CD4-positive, alpha-beta T cell treated with Interleukin-12 subunit alpha and Interleukin-12 subunit beta, for 1 hour (primary cell): ENCODE results near the gene IRGQ.

Experiments
- DNase-seq: peaks from one replicate; pipeline ENCODE4 v3.0.0-alpha.2; 2020

Gene IRGQ

DNA sequence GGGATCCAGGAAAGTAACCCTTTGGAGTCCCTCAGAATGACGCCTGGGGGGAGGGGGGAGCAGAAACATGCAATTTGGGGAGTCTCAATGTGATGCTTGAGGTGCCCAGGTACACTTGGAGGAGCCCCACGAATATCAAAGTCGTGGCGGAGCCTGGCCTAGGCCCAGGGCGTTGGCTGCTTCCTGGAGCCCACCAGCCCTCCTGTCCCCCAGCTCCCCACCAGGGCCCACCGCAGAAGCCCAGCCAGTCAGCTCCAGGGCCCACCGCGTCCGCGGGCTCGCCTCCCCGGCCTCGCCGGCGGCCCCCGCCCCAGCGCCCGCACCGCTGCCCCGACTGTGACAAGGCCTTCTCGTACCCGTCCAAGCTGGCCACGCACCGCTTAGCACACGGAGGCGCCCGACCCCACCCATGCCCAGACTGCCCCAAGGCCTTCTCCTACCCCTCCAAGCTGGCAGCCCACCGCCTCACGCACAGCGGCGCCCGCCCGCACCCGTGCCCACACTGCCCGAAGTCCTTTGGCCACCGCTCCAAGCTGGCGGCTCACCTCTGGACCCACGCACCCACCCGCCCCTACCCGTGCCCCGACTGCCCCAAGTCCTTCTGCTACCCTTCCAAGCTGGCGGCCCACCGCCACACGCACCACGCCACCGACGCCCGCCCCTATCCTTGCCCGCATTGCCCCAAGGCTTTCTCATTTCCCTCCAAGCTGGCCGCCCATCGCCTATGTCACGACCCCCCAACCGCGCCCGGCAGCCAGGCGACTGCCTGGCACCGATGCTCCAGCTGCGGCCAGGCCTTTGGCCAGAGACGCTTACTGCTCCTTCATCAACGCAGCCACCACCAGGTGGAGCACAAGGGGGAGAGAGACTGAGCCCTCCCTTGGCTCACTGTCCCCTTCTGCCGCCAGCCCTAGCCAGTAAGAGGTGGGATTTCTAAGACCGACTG lies 60.8 kb downstream of the IRGQ start:
- peak; percentile 28 for DNase-seq
